Tibial artery (tissue), 4 donors: ENCODE data around the gene NME5.

Experiments used
- DNase-seq, 2 donors: peaks; one replicate each; pipeline ENCODE4 v3.0.0-alpha.2; 2019
- H3K27ac ChIP-seq, 2 donors: fragments of 200-600 bp; sonication (generic) in 1 of 2; 1 replicate in 1 of 2; 2 replicates in 1 of 2; pipeline ENCODE4 v1.5.1; 2018 to 2019; ENCODE audit warnings: mild to moderate bottlenecking in 1 of 2
- H3K27me3 ChIP-seq, 2 donors: fragments of 200-600 bp; sonication (generic) in 1 of 2; one replicate each; pipeline versions ENCODE4 v1.5.1 to v1.6.0; 2016 to 2019
- H3K36me3 ChIP-seq, 3 donors: fragments of 200-600 bp; sonication (generic) in 2 of 3; one replicate each; pipeline ENCODE4 v1.5.1; 2016 to 2019; ENCODE audit warnings: mild to moderate bottlenecking in 2 of 3
- H3K4me1 ChIP-seq, 4 donors: fragments of 200-600 bp; sonication (generic) in 2 of 4; 1 replicate in 3 of 4; 2 replicates in 1 of 4; pipeline ENCODE4 v1.5.1; 2016 to 2019
- H3K4me3 ChIP-seq, 2 donors: fragments of 200-600 bp; sonication (generic) in 1 of 2; 1 replicate in 1 of 2; 2 replicates in 1 of 2; pipeline ENCODE4 v1.5.1; 2018 to 2019; ENCODE audit warnings: mild to moderate bottlenecking in 2 of 2
- H3K9me3 ChIP-seq, 3 donors: fragments of 200-600 bp; sonication (generic) in 1 of 3; one replicate each; pipeline ENCODE4 v1.5.1; 2016 to 2019
- CTCF ChIP-seq, 2 experiments: fragments of 200-600 bp in 1 of 2; fragments of 450-650 bp in 1 of 2; IDR thresholded peaks; one replicate each; pipeline ENCODE4 v1.5.1; 2017 to 2019; ENCODE audit warnings: antibody characterized with exemption in 2 of 2, mild to moderate bottlenecking in 1 of 2, moderate library complexity in 1 of 2
- intact Hi-C: fragments of 100-400 bp; cut with DNase I; formaldehyde crosslinking; loops from one replicate; pipeline ENCODE4 v1.15.0; 2023; ENCODE audit warnings: low total_unique reads

NME5 gene

GRCh38 chr5:138132543-138132942 lies 6.7 kb downstream of the NME5 start:
- H3K4me1 ChIP-seq: no peaks in the 10 kb centered on the region
- H3K9me3 ChIP-seq: no peaks in the 10 kb centered on the region
- no peak overlapping the region for H3K27ac ChIP-seq
- intact Hi-C loops: loop anchor here (5.0 kb wide), 2 partner anchors 55 to 355 kb away; no protein-coding TSS in a partner anchor
- no peak for DNase-seq
- TF ChIP-seq CTCF (IDR thresholded peaks at IDR 0.05): no peak
- H3K36me3 ChIP-seq: no peaks in the 10 kb centered on the region
- no peak overlapping the region for H3K4me3 ChIP-seq
- no peaks in the 10 kb centered on the region for H3K27me3 ChIP-seq

- intact Hi-C loops: no loop called here
- no peak for TF ChIP-seq CTCF (IDR thresholded peaks at IDR 0.05)
- Histone ChIP-seq H3K4me3 (no peak overlapping the region), H3K27ac (no peak overlapping the region), H3K9me3 (no peaks in the 10 kb centered on the region), H3K36me3 (no peaks in the 10 kb centered on the region), H3K4me1 (no peaks in the 10 kb centered on the region), H3K27me3 (peaks cover 0 to 3% of the 10 kb centered on the region in 2 donors)
- no peak for DNase-seq
These were observed 9.9 kb downstream of the NME5 start for GRCh38 chr5:138129347-138129746.

GRCh38 chr5:138128334-138128733 lies 10.9 kb downstream of the NME5 start:
- H3K9me3 ChIP-seq: no peaks in the 10 kb centered on the region
- no peak for TF ChIP-seq CTCF (IDR thresholded peaks at IDR 0.05)
- no peak overlapping the region for H3K27ac ChIP-seq
- H3K4me1 ChIP-seq: no peaks in the 10 kb centered on the region
- H3K27me3 ChIP-seq: peaks cover 0 to 3% of the 10 kb centered on the region in 2 donors
- no peak overlapping the region for H3K4me3 ChIP-seq
- no peaks in the 10 kb centered on the region for H3K36me3 ChIP-seq
- intact Hi-C loops: no loop called here
- DNase-seq: no peak

GRCh38 chr5:138115254-138115653 lies 24.0 kb downstream of the NME5 start:
- no peaks in the 10 kb centered on the region for H3K9me3 ChIP-seq
- intact Hi-C loops: no loop called here
- no peaks in the 10 kb centered on the region for H3K4me1 ChIP-seq
- no peaks in the 10 kb centered on the region for H3K36me3 ChIP-seq
- DNase-seq: no peak
- TF ChIP-seq CTCF (IDR thresholded peaks at IDR 0.05): no peak
- H3K4me3 ChIP-seq: no peak overlapping the region
- no peak overlapping the region for H3K27ac ChIP-seq
- H3K27me3 ChIP-seq: no peaks in the 10 kb centered on the region

GRCh38 chr5:138111937-138112336 lies 27.3 kb downstream of the NME5 start:
- H3K27ac ChIP-seq: no peak overlapping the region
- TF ChIP-seq CTCF (IDR thresholded peaks at IDR 0.05): no peak
- no peak overlapping the region for H3K4me3 ChIP-seq

GRCh38 chr5:138111181-138111580 lies 28.0 kb downstream of the NME5 start:
- no peaks in the 10 kb centered on the region for H3K36me3 ChIP-seq
- no peak for TF ChIP-seq CTCF (IDR thresholded peaks at IDR 0.05)
- H3K4me3 ChIP-seq: no peak overlapping the region
- intact Hi-C loops: no loop called here
- H3K27me3 ChIP-seq: peaks cover 0 to 1% of the 10 kb centered on the region in 2 donors
- no peak overlapping the region for H3K27ac ChIP-seq
- no peaks in the 10 kb centered on the region for H3K9me3 ChIP-seq
- H3K4me1 ChIP-seq: no peaks in the 10 kb centered on the region
- no peak for DNase-seq

More at GRCh38 chr5:138111937-138112336, 27.3 kb downstream of the NME5 start:
- Histone ChIP-seq H3K4me1 (no peaks in the 10 kb centered on the region), H3K9me3 (no peaks in the 10 kb centered on the region), H3K36me3 (no peaks in the 10 kb centered on the region), H3K27me3 (no peaks in the 10 kb centered on the region)
- DNase-seq: no peak
- intact Hi-C loops: no loop called here
